ENCODE results near the gene ARHGAP42.
"Not testable (repeated sequence)": the region's sequence is repeated elsewhere in the genome, so short reads cannot be mapped to it uniquely, and the experiment has no call there.

The ARHGAP42 gene

GRCh38 chr11:100731471-100731870 lies 44.4 kb downstream of the ARHGAP42 start:
- DNase-seq = peak; percentile 72

- DNase-seq = no peak
Measured at GRCh38 chr11:100732949-100733348, 45.9 kb downstream of the ARHGAP42 start.

GRCh38 chr11:100734743-100735527 lies 47.8 kb downstream of the ARHGAP42 start:
- DNase-seq = no peak

GRCh38 chr11:100735949-100736675 lies 49.0 kb downstream of the ARHGAP42 start:
- no peak for DNase-seq

- DNase-seq = no peak
Measured at GRCh38 chr11:100738701-100739270, 51.7 kb downstream of the ARHGAP42 start.

GRCh38 chr11:100739666-100740065 lies 52.6 kb downstream of the ARHGAP42 start:
- DNase-seq = peak; percentile 83

GRCh38 chr11:100740440-100740839 lies 53.4 kb downstream of the ARHGAP42 start:
- DNase-seq = no peak

GRCh38 chr11:100741866-100742625 lies 55.0 kb downstream of the ARHGAP42 start:
- no peak for DNase-seq

GRCh38 chr11:100746448-100746847 lies 59.4 kb downstream of the ARHGAP42 start:
- DNase-seq = no peak

- no peak for DNase-seq
Measured at GRCh38 chr11:100748153-100748552, 61.1 kb downstream of the ARHGAP42 start.

GRCh38 chr11:100749887-100750565 lies 62.9 kb downstream of the ARHGAP42 start:
- DNase-seq = not testable (repeated sequence)

GRCh38 chr11:100750566-100750891 lies 63.4 kb downstream of the ARHGAP42 start:
- DNase-seq = not testable (repeated sequence)

GRCh38 chr11:100752371-100753171 lies 65.5 kb downstream of the ARHGAP42 start:
- DNase-seq = no peak

GRCh38 chr11:100753172-100753543 lies 66.1 kb downstream of the ARHGAP42 start:
- peak; percentile 93 for DNase-seq

GRCh38 chr11:100753571-100753970 lies 66.5 kb downstream of the ARHGAP42 start:
- DNase-seq = peak; percentile 84

- no peak for DNase-seq
Measured at GRCh38 chr11:100756559-100756958, 69.5 kb downstream of the ARHGAP42 start.

GRCh38 chr11:100757646-100758045 lies 70.6 kb downstream of the ARHGAP42 start:
- no peak for DNase-seq

- peak; percentile 76 for DNase-seq
Measured at GRCh38 chr11:100759106-100759505, 72.0 kb downstream of the ARHGAP42 start.

- no peak for DNase-seq
Measured at GRCh38 chr11:100759856-100760255, 72.8 kb downstream of the ARHGAP42 start.

- DNase-seq = no peak
Measured at GRCh38 chr11:100760744-100761143, 73.7 kb downstream of the ARHGAP42 start.

- DNase-seq = no peak
Measured at GRCh38 chr11:100761841-100762240, 74.8 kb downstream of the ARHGAP42 start.

- DNase-seq = no peak
Measured at GRCh38 chr11:100766764-100767163, 79.7 kb downstream of the ARHGAP42 start.

Data from islet precursor cell (in vitro differentiated cells).